Cardiac muscle cell (in vitro differentiated cells and primary cell): ENCODE results near the gene CTSO. TPM values are rescaled to one million over a fixed set of nuclear protein-coding genes. Genes with fewer than 3 reads are reported as not detected.

Source experiments
- DNase-seq, 2 donors: peaks; one replicate each; pipeline versions ENCODE4 v3.0.0 to v3.0.0-alpha.2; 2010 to 2017; ENCODE audit warnings: low read depth in 1 of 2, low spot score in 1 of 2
- H3K27ac ChIP-seq: fragments of 200-600 bp; sonication (generic); 2 replicates; pipeline ENCODE4 v1.5.1; 2016
- H3K27me3 ChIP-seq: fragments of 200-600 bp; sonication (generic); 2 replicates; pipeline ENCODE4 v1.6.0; 2016; ENCODE audit warnings: control low read depth
- H3K36me3 ChIP-seq: fragments of 200-600 bp; sonication (generic); 2 replicates; pipeline ENCODE4 v1.5.1; 2016; ENCODE audit warnings: control low read depth
- H3K4me1 ChIP-seq: fragments of 200-600 bp; sonication (generic); 2 replicates; pipeline ENCODE4 v1.8.1; 2017; ENCODE audit warnings: low read depth, mild to moderate bottlenecking, mixed run types
- H3K4me3 ChIP-seq: fragments of 200-600 bp; sonication (generic); 2 replicates; pipeline ENCODE4 v1.5.1; 2016; ENCODE audit warnings: mild to moderate bottlenecking
- H3K9me3 ChIP-seq: fragments of 200-600 bp; sonication (generic); 2 replicates; pipeline ENCODE4 v1.5.1; 2017; ENCODE audit warnings: low read depth, mild to moderate bottlenecking, control low read depth
- polyA plus RNA-seq: library from polyadenylated mRNA; unstranded; fragments of >200 nt; fragmentation: Nextera tagmentation; extraction: Ambion mirVana; gene quantifications from 2 replicates; pipeline ENCODE4 v1.2.1, GENCODE V29; 2016
- total RNA-seq: library from RNA; depleted of rRNA; stranded (reverse); fragments of >200 nt; gene quantifications from 2 replicates; pipeline ENCODE4 v1.2.3, GENCODE V29; 2016
- TF ChIP-seq, protein P1 (sequence below): IDR thresholded peaks from 2 replicates; pipeline ENCODE4 v1.5.1; 2012; ENCODE audit warnings: low read depth, mild to moderate bottlenecking, low read length

CTSO gene
- total and polyA plus RNA-seq, 2 experiments from 2014 or later, result 2.6 to 6.5 TPM

DNA sequence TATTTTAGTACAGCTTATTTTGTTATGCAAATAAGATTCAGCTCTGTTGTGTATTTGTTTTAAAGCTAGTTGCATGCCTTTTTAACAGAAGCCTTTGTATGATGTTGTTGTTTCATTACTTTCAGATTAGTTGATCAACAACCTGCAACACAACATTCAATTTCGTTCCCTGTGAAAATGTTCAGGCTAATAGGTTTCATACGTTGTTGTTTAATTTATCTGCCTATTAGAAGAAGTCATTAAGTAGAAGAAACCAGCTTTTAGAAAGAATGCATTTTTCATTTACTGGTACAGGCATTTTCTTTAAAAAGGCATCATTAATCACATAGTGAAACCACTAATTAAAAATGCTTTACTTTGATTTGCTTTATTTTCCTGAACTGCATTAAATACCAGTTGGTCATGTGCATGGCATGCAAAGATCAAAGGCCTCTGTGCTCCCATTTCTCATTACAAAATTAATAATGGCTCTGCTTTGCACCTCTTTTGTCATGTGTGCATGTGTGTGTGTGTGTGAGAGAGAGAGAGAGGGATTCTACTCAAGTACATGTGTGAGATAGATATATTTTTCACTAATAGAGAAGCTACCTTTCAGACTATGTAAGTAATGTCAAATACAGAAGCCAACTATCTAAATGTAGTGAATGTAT, 29.2 kb upstream of the CTSO start:
- Histone ChIP-seq H3K27me3 (no peaks in the 10 kb centered on the region), H3K36me3 (no peaks in the 10 kb centered on the region), H3K27ac (no peak overlapping the region), H3K4me3 (no peak overlapping the region), H3K9me3 (no peaks in the 10 kb centered on the region), H3K4me1 (no peaks in the 10 kb centered on the region)
- TF ChIP-seq, protein P1, sequence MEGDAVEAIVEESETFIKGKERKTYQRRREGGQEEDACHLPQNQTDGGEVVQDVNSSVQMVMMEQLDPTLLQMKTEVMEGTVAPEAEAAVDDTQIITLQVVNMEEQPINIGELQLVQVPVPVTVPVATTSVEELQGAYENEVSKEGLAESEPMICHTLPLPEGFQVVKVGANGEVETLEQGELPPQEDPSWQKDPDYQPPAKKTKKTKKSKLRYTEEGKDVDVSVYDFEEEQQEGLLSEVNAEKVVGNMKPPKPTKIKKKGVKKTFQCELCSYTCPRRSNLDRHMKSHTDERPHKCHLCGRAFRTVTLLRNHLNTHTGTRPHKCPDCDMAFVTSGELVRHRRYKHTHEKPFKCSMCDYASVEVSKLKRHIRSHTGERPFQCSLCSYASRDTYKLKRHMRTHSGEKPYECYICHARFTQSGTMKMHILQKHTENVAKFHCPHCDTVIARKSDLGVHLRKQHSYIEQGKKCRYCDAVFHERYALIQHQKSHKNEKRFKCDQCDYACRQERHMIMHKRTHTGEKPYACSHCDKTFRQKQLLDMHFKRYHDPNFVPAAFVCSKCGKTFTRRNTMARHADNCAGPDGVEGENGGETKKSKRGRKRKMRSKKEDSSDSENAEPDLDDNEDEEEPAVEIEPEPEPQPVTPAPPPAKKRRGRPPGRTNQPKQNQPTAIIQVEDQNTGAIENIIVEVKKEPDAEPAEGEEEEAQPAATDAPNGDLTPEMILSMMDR, result no peak
- no peak for DNase-seq

DNA sequence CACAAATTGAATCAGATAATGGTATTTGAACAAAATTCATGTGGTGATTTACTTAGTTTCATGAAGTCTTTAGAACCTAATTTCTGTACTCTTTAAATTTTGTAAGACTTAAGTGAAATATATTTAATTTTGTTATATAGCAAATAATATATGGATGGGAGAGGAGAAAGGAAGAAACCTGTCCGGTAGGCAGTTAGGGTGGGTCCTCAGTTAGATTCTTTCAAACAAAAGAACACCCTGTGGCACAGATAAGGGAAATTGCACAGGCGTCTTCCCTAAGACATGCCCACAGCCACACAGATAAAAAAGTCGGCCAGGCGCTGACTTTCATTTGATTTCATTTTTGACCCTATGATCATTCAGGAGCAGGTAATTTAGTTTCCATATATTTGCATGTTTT, 25.1 kb upstream of the CTSO start:
- Histone ChIP-seq H3K36me3 (no peaks in the 10 kb centered on the region), H3K27me3 (no peaks in the 10 kb centered on the region), H3K9me3 (no peaks in the 10 kb centered on the region), H3K4me1 (no peaks in the 10 kb centered on the region), H3K4me3 (no peak overlapping the region), H3K27ac (no peak overlapping the region)
- DNase-seq, result no peak
- TF ChIP-seq, protein P1, result no peak

DNA sequence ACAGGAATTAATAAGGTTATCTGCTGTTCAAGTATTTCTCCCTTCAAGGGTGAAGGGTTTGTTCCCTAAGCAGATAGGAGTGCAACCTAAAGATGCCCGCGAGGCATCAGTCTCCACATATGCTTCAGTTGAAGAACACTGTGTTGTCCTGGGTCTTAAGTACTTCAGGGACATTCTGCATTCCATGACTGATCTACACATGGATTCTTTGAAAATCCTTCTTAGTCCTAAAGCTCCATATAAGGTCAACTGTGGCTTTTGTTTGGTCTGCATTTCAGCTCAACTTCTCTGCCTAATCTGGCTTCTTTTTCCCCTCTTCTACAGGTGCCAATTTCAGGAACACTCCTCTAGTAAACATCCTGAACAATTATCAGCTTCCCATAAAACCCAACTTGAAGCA, 21.8 kb upstream of the CTSO start:
- H3K4me1 ChIP-seq, result no peaks in the 10 kb centered on the region
- no peak for DNase-seq
- TF ChIP-seq, protein P1, result no peak
- H3K9me3 ChIP-seq, result no peaks in the 10 kb centered on the region
- H3K27me3 ChIP-seq, result no peaks in the 10 kb centered on the region
- no peaks in the 10 kb centered on the region for H3K36me3 ChIP-seq
- no peak overlapping the region for H3K27ac ChIP-seq
- no peak overlapping the region for H3K4me3 ChIP-seq

DNA sequence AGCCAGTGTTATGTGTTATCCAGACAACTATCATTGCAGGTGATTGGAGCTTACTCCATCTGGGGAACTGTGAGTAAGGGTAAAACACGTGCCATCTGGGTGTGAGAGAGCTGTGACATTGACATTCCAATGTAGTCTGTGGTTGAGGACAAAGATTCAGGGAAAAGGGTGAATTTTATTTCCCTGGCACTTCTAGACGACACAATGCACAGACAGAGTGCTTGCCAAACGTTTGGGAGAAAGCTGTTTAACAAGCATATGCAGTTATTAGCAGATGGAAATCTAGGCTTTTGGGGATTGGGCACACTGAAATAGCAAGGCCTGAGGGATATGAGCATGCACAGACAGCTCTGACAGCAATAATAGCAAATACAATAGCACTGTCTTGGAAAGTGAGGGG, 21.3 kb upstream of the CTSO start:
- TF ChIP-seq, protein P1, result no peak

DNA sequence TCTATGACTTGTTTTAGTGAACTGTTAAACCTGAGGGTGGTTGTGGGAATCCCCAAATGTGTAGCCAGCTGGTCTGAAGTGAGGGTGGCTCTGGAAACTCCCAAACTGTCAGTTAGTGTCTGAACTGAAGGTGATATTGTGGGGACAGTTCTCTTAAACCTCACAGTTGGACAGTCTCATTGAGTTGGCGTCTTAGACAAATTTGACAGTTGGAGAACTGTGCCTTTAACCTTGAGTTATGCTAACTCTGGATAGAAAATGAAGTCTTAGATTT, 20.7 kb upstream of the CTSO start:
- DNase-seq, result no peak
- TF ChIP-seq, protein P1, result no peak
- H3K27me3 ChIP-seq, result no peaks in the 10 kb centered on the region
- H3K4me1 ChIP-seq, result no peaks in the 10 kb centered on the region
- no peak overlapping the region for H3K4me3 ChIP-seq
- no peaks in the 10 kb centered on the region for H3K9me3 ChIP-seq
- no peak overlapping the region for H3K27ac ChIP-seq
- no peaks in the 10 kb centered on the region for H3K36me3 ChIP-seq

More for the DNA sequence above, 21.3 kb upstream of the CTSO start:
- H3K9me3 ChIP-seq, result no peaks in the 10 kb centered on the region
- H3K36me3 ChIP-seq, result no peaks in the 10 kb centered on the region
- no peak overlapping the region for H3K4me3 ChIP-seq
- no peaks in the 10 kb centered on the region for H3K27me3 ChIP-seq
- no peaks in the 10 kb centered on the region for H3K4me1 ChIP-seq
- no peak overlapping the region for H3K27ac ChIP-seq
- DNase-seq, result no peak
